Hypothalamus (tissue), 51 donors: ENCODE results near the gene TMEM82.

Experiments used
- DNase-seq, 51 donors: peaks; one replicate each; lab custom pipeline; 2025; lab: John Stamatoyannopoulos, UW

The TMEM82 gene

GRCh38 chr1:15755021-15755645 lies 12.8 kb downstream of the TMEM82 start:
- no peak for DNase-seq

- DNase-seq = peak in 2 of 51 donors; percentile 8 to 15
These were observed 13.3 kb downstream of the TMEM82 start for GRCh38 chr1:15755646-15756040.

GRCh38 chr1:15756143-15757015 lies 14.1 kb downstream of the TMEM82 start:
- DNase-seq = peak in 3 of 51 donors; percentile 7 to 48 (median 37)

- DNase-seq = no peak
These were observed 14.8 kb downstream of the TMEM82 start for GRCh38 chr1:15757016-15757543.

- DNase-seq = no peak
These were observed 15.5 kb downstream of the TMEM82 start for GRCh38 chr1:15757575-15758342.

- DNase-seq = no peak
These were observed 16.1 kb downstream of the TMEM82 start, which contains the start of gene FBLIM1 for GRCh38 chr1:15758343-15758931. Gene FBLIM1, plus strand, starts transcription at chr1:15758795. Its CDS starts 6,189 bp downstream, at chr1:15764984.

GRCh38 chr1:15758953-15759661 lies 16.8 kb downstream of the TMEM82 start:
- no peak for DNase-seq

GRCh38 chr1:15760520-15761211 lies 18.4 kb downstream of the TMEM82 start:
- DNase-seq = no peak

GRCh38 chr1:15761366-15762128 lies 19.2 kb downstream of the TMEM82 start:
- no peak for DNase-seq

- no peak for DNase-seq
These were observed 20.2 kb downstream of the TMEM82 start for GRCh38 chr1:15762546-15762945.

GRCh38 chr1:15764269-15764764 lies 22.0 kb downstream of the TMEM82 start:
- DNase-seq = no peak

GRCh38 chr1:15764890-15765289 lies 22.6 kb downstream of the TMEM82 start:
- DNase-seq = no peak

- DNase-seq = peak in 3 of 51 donors; percentile 7 to 30 (median 28)
These were observed 23.3 kb downstream of the TMEM82 start for GRCh38 chr1:15765495-15766194.

- DNase-seq = no peak
These were observed 25.6 kb downstream of the TMEM82 start for GRCh38 chr1:15767941-15768340.

GRCh38 chr1:15768388-15768787 lies 26.1 kb downstream of the TMEM82 start:
- DNase-seq = no peak

- no peak for DNase-seq
These were observed 28.1 kb downstream of the TMEM82 start for GRCh38 chr1:15770313-15770962.
